HS-27A (cell line): ENCODE results near the gene POLDIP3.
A peak's percentile ranks its signal among the peaks of the same experiment; 100 is the strongest.
"Not testable (repeated sequence)": the region's sequence is repeated elsewhere in the genome, so short reads cannot be mapped to it uniquely, and the experiment has no call there.

Source experiments
- DNase-seq: peaks from one replicate; pipeline ENCODE4 v3.0.0-alpha.2; 2012; ENCODE audit warnings: low read depth, missing footprints

POLDIP3 gene

DNA sequence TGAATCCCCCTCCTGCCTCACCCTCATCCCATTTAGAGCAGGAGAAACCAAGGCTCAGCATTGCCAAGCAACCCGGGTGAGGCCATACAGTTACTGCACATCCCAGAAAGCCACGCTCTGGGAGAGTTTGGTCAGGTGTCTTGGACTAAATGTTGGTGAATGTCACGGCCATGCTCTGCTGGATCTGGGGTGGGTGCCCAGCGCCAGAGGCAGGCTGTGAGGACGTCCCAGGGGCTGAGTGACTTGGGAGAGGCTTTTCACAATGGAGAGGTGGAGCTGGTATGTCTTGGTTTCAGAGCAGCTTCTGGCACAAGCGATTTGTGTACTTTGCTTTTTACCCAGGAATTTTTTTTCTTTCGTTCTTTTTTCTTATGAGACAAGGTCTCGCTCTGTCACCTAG lies 54.3 kb downstream of the POLDIP3 start:
- DNase-seq, result no peak

- DNase-seq, result peak; percentile 3
Measured at GRCh38 chr22:42553475-42554361, 61.0 kb downstream of the POLDIP3 start, which contains the start of gene SERHL2. SERHL2 (plus strand) TSS chr22:42553956; CDS start chr22:42554021, 65 bp downstream.

DNA sequence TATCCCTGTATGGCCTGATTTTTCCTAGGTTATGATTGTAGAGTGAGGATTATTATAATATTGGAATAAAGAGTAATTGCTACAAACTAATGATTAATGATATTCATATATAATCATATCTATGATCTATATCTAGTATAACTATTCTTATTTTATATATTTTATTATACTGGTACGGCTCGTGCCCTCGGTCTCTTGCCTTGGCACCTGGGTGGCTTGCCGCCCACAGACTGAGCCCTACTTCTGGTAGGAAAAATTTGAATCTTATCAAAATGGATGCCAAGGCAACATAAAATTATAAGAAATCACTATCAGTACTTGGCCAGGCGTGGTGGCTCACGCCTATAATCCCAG lies 62.4 kb downstream of the POLDIP3 start:
- not testable (repeated sequence) for DNase-seq

GRCh38 chr22:42549331-42550060 lies 65.2 kb downstream of the POLDIP3 start:
- DNase-seq, result no peak

DNA sequence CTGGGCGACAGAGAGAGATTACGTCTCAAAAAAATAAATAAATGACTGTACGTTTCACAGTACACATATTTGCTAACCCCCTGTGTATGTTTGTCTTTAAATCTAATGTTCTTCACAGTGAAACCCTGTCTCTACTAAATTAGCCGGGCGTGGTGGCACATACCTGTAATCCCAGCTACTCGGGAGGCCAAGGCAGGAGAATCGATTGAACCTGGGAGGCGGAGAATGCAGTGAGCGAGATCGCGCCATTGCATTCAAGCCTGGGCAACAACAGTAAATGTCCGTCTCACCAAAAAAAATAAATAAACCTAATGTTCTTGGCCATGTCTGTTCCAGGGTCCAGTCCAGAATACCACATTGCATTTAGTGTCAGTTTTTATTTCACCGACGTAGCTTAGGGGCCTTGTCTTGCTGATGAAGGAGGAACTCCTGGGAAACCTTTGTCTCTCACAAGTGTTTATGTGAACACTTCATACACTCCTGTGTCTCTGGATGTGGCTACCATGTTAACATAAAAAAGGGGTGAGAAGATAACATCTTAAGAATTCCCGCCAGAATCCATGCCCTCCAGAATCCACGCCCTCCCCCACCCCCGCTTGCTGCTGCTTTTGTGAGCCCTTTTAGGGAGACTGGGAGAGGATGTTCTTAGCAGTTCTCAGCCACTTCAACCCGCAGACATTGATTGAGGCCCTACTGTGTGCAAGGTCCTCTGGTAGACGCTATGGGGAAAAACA lies 65.9 kb downstream of the POLDIP3 start:
- DNase-seq, result no peak

- not testable (repeated sequence) for DNase-seq
Measured at GRCh38 chr22:42548126-42548525, 66.6 kb downstream of the POLDIP3 start.

DNA sequence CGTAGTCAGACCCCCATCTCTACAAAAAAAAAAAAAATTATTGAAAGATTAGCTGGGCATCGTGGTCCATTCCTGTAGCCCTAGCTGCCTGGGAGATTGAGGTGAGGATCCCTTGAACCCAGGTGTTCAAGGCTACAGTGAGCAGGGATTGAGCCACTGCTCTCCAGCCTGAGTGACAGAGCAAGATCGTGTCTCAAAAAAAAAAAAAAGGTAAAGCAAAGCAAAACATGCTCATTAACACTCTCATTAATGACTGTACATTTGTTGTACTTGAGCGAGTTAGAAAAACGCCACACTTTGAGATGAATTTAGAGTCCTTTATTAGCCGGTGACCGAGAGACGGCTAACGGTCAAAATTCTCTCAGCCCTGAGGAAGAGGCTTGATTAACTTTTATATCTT lies 67.1 kb downstream of the POLDIP3 start:
- no peak for DNase-seq

GRCh38 chr22:42544686-42545085 lies 70.0 kb downstream of the POLDIP3 start:
- DNase-seq, result no peak

- not testable (repeated sequence) for DNase-seq
Measured at GRCh38 chr22:42539236-42539771, 75.4 kb downstream of the POLDIP3 start.

- not testable (repeated sequence) for DNase-seq
Measured at GRCh38 chr22:42537199-42537831, 77.4 kb downstream of the POLDIP3 start.

- DNase-seq, result not testable (repeated sequence)
Measured at GRCh38 chr22:42536634-42537033, 78.0 kb downstream of the POLDIP3 start.

- DNase-seq, result no peak
Measured at GRCh38 chr22:42536166-42536565, 78.5 kb downstream of the POLDIP3 start.

- DNase-seq, result not testable (repeated sequence)
Measured at GRCh38 chr22:42535082-42535731, 79.5 kb downstream of the POLDIP3 start.
